Measurements from ENCODE around the gene GGTA1.
"Not testable (repeated sequence)": the region's sequence is repeated elsewhere in the genome, so short reads cannot be mapped to it uniquely, and the experiment has no call there.

Gene GGTA1

DNA sequence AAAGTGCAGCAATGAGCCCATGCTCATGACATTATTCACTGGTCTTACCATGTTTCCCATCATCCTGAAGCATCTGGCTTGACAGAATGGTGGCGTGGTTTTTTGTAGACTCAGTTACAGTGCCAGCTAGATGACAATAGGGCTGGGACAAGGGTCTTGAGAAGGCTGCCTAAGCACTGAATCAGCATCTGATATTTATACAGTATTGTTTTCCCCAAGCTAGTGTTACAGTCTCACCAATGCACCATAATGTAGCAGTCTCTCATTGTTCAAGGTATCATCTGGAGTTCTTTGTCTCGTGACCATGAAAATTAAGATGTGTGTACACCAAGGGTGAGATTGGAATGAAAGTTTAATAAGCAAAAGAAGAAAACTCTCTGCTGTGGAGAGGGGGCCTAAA, 19.0 kb upstream of the GGTA1 start:
- TF ChIP-seq, protein P1, sequence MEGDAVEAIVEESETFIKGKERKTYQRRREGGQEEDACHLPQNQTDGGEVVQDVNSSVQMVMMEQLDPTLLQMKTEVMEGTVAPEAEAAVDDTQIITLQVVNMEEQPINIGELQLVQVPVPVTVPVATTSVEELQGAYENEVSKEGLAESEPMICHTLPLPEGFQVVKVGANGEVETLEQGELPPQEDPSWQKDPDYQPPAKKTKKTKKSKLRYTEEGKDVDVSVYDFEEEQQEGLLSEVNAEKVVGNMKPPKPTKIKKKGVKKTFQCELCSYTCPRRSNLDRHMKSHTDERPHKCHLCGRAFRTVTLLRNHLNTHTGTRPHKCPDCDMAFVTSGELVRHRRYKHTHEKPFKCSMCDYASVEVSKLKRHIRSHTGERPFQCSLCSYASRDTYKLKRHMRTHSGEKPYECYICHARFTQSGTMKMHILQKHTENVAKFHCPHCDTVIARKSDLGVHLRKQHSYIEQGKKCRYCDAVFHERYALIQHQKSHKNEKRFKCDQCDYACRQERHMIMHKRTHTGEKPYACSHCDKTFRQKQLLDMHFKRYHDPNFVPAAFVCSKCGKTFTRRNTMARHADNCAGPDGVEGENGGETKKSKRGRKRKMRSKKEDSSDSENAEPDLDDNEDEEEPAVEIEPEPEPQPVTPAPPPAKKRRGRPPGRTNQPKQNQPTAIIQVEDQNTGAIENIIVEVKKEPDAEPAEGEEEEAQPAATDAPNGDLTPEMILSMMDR (conservative IDR thresholded peaks at IDR 0.05; ENCODE audit: control insufficient read depth, insufficient read depth, low read depth, low read length) = no peak
- no peak overlapping the region for H3K4me3 ChIP-seq (ENCODE audit: control insufficient read depth, low read depth, low read length)
- no peak for DNase-seq (ENCODE audit: low read depth)

DNA sequence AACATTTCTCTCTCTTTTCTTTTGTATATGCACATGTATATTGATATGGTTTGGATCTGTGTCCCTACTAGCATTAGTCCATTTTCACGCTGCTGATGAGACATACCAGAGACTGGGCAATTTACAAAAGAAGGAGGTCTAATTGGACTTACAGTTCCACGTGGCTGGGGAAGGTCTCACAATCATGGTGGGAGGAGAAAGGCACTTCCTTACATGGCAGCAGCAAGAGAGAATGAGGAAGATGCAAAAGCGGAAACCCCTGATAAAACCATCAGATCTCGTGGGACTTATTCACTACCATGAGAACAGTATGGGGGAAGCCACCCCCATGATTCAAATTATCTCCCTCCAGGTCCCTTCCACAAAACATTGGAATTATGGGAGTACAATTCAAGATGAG, 13.5 kb upstream of the GGTA1 start:
- H3K4me3 ChIP-seq (ENCODE audit: control insufficient read depth, low read depth, low read length); DNase-seq (ENCODE audit: low read depth): not testable (repeated sequence)

DNA sequence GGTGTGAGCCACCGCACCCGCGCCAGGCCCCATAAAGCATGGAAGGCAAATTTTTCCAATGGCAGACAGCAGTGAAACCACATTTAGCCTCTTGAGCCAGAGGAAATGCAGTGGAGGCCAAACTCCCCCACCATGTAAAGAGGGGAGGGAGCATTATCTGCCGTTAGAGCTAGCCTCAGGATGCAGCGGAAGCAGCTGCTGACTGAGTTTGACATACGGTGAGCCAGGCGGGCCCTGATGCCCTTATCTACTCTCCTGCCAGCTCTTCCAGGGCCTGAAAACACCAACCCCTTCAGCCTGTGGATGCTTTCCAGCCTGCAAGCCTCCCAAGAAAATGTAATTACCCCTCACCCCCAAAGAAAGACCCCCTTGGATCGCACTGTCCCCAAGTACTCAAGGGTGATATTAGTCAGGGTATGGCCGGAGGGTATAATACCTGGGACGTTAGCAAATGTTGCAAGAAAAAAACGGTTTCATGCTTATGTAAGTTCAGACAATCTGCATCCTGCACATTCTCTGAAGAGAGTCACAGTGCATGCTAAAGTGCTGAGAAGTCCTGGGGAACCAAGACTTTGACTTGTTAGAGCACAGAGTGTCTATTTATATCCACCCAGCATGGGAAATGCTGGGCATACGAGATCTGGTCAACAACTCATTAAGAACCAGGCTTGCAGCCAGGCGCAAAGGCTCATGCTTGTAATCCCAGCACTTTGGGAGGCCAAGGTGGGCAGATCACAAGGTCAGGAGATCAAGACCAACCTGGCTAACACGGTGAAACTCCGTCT, 11.3 kb upstream of the GGTA1 start:
- no peak overlapping the region for H3K4me3 ChIP-seq (ENCODE audit: control insufficient read depth, low read depth, low read length)
- TF ChIP-seq, protein P1 (conservative IDR thresholded peaks at IDR 0.05; ENCODE audit: control insufficient read depth, insufficient read depth, low read depth, low read length) = no peak
- DNase-seq (ENCODE audit: low read depth) = no peak

DNA sequence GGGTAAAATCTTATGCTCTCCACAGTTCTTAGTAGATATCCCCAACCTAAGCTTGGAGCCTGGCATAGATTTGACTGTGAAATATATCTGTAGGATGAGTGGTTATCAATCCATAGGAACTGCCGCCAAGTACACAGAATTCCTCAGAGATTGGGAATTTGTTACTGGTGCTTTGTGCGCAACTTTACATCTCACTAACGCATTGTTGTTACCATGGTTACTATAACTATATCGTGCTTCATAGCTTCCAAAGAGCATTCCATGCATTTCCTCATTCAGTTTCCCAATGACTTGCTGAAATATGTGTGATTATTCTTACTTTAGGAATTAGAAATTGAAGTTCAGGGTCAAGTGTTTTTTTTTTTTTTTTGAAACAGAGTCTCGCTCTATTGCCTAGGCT, 9.5 kb upstream of the GGTA1 start:
- no peak for DNase-seq (ENCODE audit: low read depth)
- TF ChIP-seq, protein P1 (conservative IDR thresholded peaks at IDR 0.05; ENCODE audit: control insufficient read depth, insufficient read depth, low read depth, low read length) = no peak
- no peak overlapping the region for H3K4me3 ChIP-seq (ENCODE audit: control insufficient read depth, low read depth, low read length)

DNA sequence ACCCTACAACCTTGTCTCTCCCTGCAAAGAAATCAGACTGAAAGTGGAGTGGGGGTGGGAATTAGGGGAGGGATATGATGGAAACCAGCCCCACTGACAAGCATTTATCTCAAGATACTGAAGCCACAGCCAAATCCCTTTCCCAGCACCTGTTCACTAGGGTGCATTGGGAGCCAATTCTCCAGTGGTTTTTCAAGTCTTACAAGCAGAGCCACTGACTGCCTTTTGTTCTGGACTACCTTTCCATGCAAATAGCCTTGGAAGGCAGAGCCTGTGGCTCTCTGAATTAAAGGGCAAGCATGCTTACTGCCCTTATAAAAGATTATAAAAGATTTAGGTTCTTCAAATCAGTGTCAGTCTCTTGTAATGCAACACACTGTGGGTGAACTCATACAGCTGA, 8.8 kb upstream of the GGTA1 start:
- DNase-seq (ENCODE audit: low read depth) = no peak
- no peak overlapping the region for H3K4me3 ChIP-seq (ENCODE audit: control insufficient read depth, low read depth, low read length)
- TF ChIP-seq, protein P1 (conservative IDR thresholded peaks at IDR 0.05; ENCODE audit: control insufficient read depth, insufficient read depth, low read depth, low read length) = no peak

DNA sequence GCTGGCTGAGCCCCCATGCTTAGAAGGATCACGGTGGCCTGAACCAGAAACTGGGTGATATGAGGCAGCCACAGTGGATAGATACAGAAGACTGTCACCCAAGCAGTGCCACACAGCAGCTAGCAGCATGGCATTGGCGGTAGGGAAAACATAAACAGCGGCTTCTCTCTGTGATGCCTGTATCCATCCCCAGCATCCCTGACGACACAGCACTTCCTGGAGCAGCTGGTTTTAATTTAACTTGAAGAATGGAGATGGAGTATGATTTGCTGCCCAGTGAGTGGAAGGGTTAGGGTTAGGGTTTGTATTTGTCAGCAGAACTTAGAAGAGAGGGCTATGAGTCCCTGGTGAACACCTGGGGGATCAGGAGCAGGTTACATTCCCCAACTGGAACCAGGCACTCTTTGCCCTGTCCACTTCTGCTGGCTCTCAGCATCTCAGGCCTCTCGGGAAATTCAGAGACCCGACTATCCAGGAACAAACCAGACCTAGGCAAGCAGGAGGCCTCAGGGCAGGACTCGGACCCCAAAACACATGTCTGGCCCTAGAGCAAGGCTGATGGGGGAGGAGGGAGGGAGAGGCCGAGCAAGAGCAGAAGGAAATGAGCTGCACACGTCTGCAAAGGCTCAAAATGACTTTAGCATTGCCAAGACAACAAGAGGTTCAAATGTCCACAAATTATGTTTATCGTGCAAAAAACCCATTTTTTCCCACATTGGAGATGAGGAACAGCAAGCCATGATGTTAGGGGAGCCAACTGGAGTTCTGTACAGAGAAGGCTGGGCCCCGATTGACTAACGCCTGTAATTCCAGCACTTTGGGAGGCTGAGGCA, 6.5 kb upstream of the GGTA1 start:
- H3K4me3 ChIP-seq (ENCODE audit: control insufficient read depth, low read depth, low read length) = no peak overlapping the region
- DNase-seq (ENCODE audit: low read depth) = peak; percentile 34
- TF ChIP-seq, protein P1 (conservative IDR thresholded peaks at IDR 0.05; ENCODE audit: control insufficient read depth, insufficient read depth, low read depth, low read length) = no peak

DNA sequence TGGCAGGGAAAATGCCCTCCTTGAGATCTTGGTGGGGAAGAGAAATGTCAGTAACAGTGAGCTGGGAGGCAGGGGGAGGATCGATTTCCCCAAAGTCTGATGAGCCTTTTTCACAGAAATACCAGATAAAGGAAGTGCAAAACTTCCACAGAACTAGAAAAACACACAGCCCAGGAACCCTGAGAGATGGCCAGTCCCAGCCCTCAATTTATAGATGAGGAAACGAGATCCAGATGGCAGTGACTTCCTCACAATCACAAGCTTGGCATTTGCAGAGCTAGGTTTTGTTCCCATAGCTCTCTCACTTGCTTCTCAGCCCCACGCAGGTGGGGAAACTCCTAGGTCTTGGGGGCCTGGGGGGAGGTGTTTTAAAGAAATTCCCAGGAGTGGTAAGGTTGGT, 3.8 kb upstream of the GGTA1 start:
- DNase-seq (ENCODE audit: low read depth) = peak; percentile 41
- H3K4me3 ChIP-seq (ENCODE audit: control insufficient read depth, low read depth, low read length) = no peak overlapping the region
- TF ChIP-seq, protein P1 (conservative IDR thresholded peaks at IDR 0.05; ENCODE audit: control insufficient read depth, insufficient read depth, low read depth, low read length) = no peak

Measured in fibroblast of mammary gland (primary cell).